NCI-H748 treated with DMSO at 0.1 percent for 48 hours (cell line): ENCODE measurements around the gene APOC4.

Experiments used
- DNase-seq: peaks from one replicate; lab custom pipeline; 2025; lab: John Stamatoyannopoulos, UW

Gene APOC4

DNA sequence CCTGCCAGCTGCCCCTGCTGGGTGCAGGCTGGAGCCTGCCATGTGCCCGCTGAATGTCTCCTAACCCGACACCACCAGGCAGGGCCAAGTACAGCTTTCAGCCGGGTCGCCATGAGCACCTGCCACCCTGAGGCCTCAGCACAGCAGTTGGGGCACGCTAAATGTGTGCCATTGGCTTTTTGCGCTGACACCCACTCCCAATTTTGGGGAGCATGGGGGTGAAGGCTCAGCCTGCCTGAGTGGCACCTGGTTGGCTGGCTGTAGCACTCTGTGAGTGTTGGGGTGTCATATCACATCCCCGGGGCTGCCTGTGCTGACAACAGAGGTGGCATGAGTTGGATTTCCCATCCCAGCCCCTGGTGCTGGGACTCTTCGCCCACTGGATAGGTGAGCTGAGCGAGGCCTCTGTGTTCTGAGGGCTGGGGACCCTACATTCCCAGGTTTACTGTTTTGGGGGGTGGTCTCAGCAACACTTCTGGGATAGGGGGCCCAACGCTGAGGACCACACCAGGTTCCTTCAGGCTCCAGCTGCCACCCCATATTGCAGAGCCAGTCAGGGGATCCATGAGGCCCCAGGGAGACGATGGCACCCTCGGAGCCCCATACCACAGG is 52.0 kb downstream of the APOC4 start:
- DNase-seq: no peak
